K562 (cell line): ENCODE data around the gene IL25. TPM values are rescaled to one million over a fixed set of nuclear protein-coding genes. Genes with fewer than 3 reads are reported as not detected.

Source experiments
- ATAC-seq: fragments of 200-7000 bp; cut with Tn5 transposase; 3 replicates; pipeline ENCODE4 v1.9.1; 2020; ENCODE audit warnings: moderate library complexity
- BruUV-seq: library from RNA; stranded (reverse); fragments of 400-500 nt; replicated peaks from 2 replicates; lab custom pipeline; 2021; lab: Mats Ljungman, UMichigan
- CTCF ChIA-PET: fragments of 300-600 bp; formaldehyde crosslinking; extraction: SDS; loops from one replicate; lab custom pipeline; 2021; ENCODE audit warnings: low intra/inter-chr PET ratio; lab: Yijun Ruan, JAX
- POLR2A ChIA-PET: fragments of 300-600, 350-650 bp; sonication (Branson Sonifier 250); formaldehyde crosslinking; extraction: SDS; loops from one replicate; lab custom pipeline; 2021; ENCODE audit warnings: antibody characterized with exemption, inconsistent platforms; lab: Yijun Ruan, JAX
- DNase-seq, 4 experiments: peaks; one replicate each; pipeline versions ENCODE4 v3.0.0 to v3.0.0-alpha.2; 2011 to 2018; ENCODE audit warnings: low spot score in 3 of 4, mixed read lengths in 3 of 4; ENCODE audit errors: extremely low read depth in 1 of 4
- FAIRE-seq: peaks from 2 replicates; lab custom pipeline; 2011; peaks lifted over from hg19 to GRCh38; lab: Jason Lieb, UNC
- H2AFZ ChIP-seq: 2 replicates; pipeline ENCODE4 v1.6.0; 2011; ENCODE audit warnings: low read depth, low read length, control low read depth, inconsistent platforms
- H3K27ac ChIP-seq: fragments of 200-600 bp; 3 replicates; pipeline ENCODE4 v1.8.0; 2011; ENCODE audit warnings: low read depth, mild to moderate bottlenecking, control low read depth, inconsistent platforms, low read length, moderate library complexity, mixed read lengths; ENCODE audit errors: extremely low read depth
- H3K27me3 ChIP-seq, 2 experiments: fragments of 300-600 bp in 1 of 2; 2 replicates in 1 of 2; 3 replicates in 1 of 2; pipeline versions ENCODE4 v1.6.0 to v1.8.0; 2011; ENCODE audit warnings: inconsistent platforms in 2 of 2, low read length in 2 of 2, mild to moderate bottlenecking in 1 of 2, mixed read lengths in 1 of 2, moderate library complexity in 1 of 2; ENCODE audit not compliant: control insufficient read depth in 2 of 2, insufficient read depth in 2 of 2
- H3K36me3 ChIP-seq: fragments of 300-600 bp; 3 replicates; pipeline ENCODE4 v1.8.0; 2011; ENCODE audit warnings: mild to moderate bottlenecking, low read length, inconsistent platforms; ENCODE audit not compliant: control insufficient read depth, insufficient read depth
- H3K4me1 ChIP-seq, 2 experiments: fragments of 200-600 bp in 1 of 2; replicated peaks in 1 of 2; 2 replicates in 1 of 2; 3 replicates in 1 of 2; pipeline versions ENCODE4 v1.5.1 to v1.8.0; 2011; ENCODE audit warnings: inconsistent platforms in 2 of 2, low read length in 2 of 2, mild to moderate bottlenecking in 1 of 2, mixed read lengths in 1 of 2, moderate library complexity in 1 of 2; ENCODE audit not compliant: control insufficient read depth in 2 of 2, insufficient read depth in 2 of 2
- H3K4me2 ChIP-seq: 2 replicates; pipeline ENCODE4 v1.6.1; 2011; ENCODE audit warnings: low read length, control low read depth, inconsistent platforms, mixed read lengths; ENCODE audit not compliant: insufficient read depth
- H3K4me3 ChIP-seq: fragments of 200-600 bp; sonication (generic), shearing (Covaris generic); 2 replicates; pipeline ENCODE4 v1.5.1; 2016; ENCODE audit warnings: control low read depth, inconsistent platforms
- H3K79me2 ChIP-seq: fragments of 200-600 bp; 3 replicates; pipeline ENCODE4 v1.8.0; 2011; ENCODE audit warnings: low read length, inconsistent platforms; ENCODE audit not compliant: control insufficient read depth, insufficient read depth
- H3K9ac ChIP-seq, 2 experiments: 2 replicates each; pipeline versions ENCODE4 v1.6.0 to v1.6.1; 2011; ENCODE audit warnings: low read depth in 2 of 2, low read length in 2 of 2, control low read depth in 1 of 2, inconsistent platforms in 1 of 2, mild to moderate bottlenecking in 1 of 2, mixed read lengths in 1 of 2; ENCODE audit not compliant: insufficient read depth in 1 of 2
- H3K9me1 ChIP-seq: one replicate; pipeline ENCODE4 v1.6.0; 2011; ENCODE audit warnings: inconsistent platforms, mild to moderate bottlenecking, low read length, moderate library complexity; ENCODE audit not compliant: control insufficient read depth, insufficient read depth
- H3K9me3 ChIP-seq: replicated peaks from 2 replicates; pipeline ENCODE4 v1.5.1; 2011; ENCODE audit warnings: low read depth, low read length, inconsistent platforms; ENCODE audit not compliant: control insufficient read depth, insufficient read depth
- H4K20me1 ChIP-seq: replicated peaks from 2 replicates; pipeline ENCODE4 v1.6.1; 2011; ENCODE audit warnings: low read length, inconsistent platforms, mixed read lengths; ENCODE audit not compliant: control insufficient read depth, insufficient read depth
- CBFA2T3 ChIP-seq: fragments of 450-650 bp; IDR thresholded peaks from 2 replicates; pipeline ENCODE4 v1.6.1; 2017
- PCBP1 ChIP-seq: fragments of 200-400 bp; formaldehyde crosslinking; IDR thresholded peaks from 2 replicates; pipeline ENCODE4 v1.6.1; 2018; ENCODE audit warnings: mild to moderate bottlenecking, low read depth, low read length; ENCODE audit not compliant: poor library complexity, severe bottlenecking
- SMAD3 ChIP-seq: fragments of 450-650 bp; formaldehyde crosslinking; conservative IDR thresholded peaks from 2 replicates; pipeline ENCODE4 v1.4.0; 2020; ENCODE audit warnings: mild to moderate bottlenecking
- SMARCC2 ChIP-seq: fragments of 450-650 bp; IDR thresholded peaks from 2 replicates; pipeline ENCODE4 v1.6.1; 2017; ENCODE audit warnings: antibody characterized with exemption, moderate library complexity, mild to moderate bottlenecking, low read depth
- XRCC3 ChIP-seq: fragments of 450-650 bp; IDR thresholded peaks from 2 replicates; pipeline ENCODE4 v1.6.1; 2017; ENCODE audit warnings: mild to moderate bottlenecking, moderate library complexity
- YBX1 ChIP-seq: fragments of 450-650 bp; IDR thresholded peaks from 2 replicates; pipeline ENCODE4 v1.7.1; 2016; ENCODE audit warnings: mild to moderate bottlenecking
- ZNF354B ChIP-seq: fragments of 250-450 bp; sonication (Bioruptor Pico); IDR thresholded peaks from 2 replicates; pipeline ENCODE4 v1.4.0; 2020
- WGBS: fragments of 100-300 bp; shearing (Covaris generic); methylation state at CpG from one replicate; pipeline ENCODE4 v1.1.6; 2016; ENCODE audit warnings: low coverage, mixed read lengths; ENCODE audit not compliant: insufficient coverage; ENCODE audit errors: missing lambda C conversion rate; 5-methylcytosine and 5-hydroxymethylcytosine counted together
- in situ Hi-C: fragments of 300-500 bp; cut with MboI; formaldehyde crosslinking; loops from 4 replicates; pipeline ENCODE4 v1.15.0; 2018; ENCODE audit warnings: inconsistent platforms, mixed read lengths
- intact Hi-C: fragments of 100-400 bp; cut with micrococcal nuclease; formaldehyde crosslinking; loops from 2 replicates; pipeline ENCODE4 v1.14.2; 2022
- polyA plus RNA-seq, 8 experiments: library from polyadenylated mRNA; depleted of rRNA in 4 of 8; stranded (reverse) in 5 of 8; unstranded in 3 of 8; fragments of >200 nt; fragmentation: Nextera tagmentation in 2 of 8; fragmentation: Illumina TruSeq in 1 of 8; extraction: Ambion mirVana in 2 of 8; extraction: Trizol in 1 of 8; gene quantifications; 2 replicates each; pipeline versions ENCODE4 v1.2.1 to v1.2.3, GENCODE V29; 2011 to 2014; ENCODE audit warnings: inconsistent platforms in 1 of 8, missing spikeins in 1 of 8
- total RNA-seq, 7 experiments: library from RNA; depleted of rRNA in 6 of 7; stranded (reverse); fragments of >200 nt in 6 of 7; fragmentation: Illumina TruSeq in 2 of 7; extraction: Trizol in 2 of 7; gene quantifications; 2 replicates each; pipeline versions ENCODE4 v1.2.1 to v1.2.3, GENCODE V29; 2011 to 2021; ENCODE audit warnings: low replicate concordance in 1 of 7
- TF ChIP-seq, protein P1 (sequence below), 2 experiments: fragments of 450-650 bp; conservative IDR thresholded peaks; 2 replicates each; pipeline ENCODE4 v1.6.1; 2017; ENCODE audit warnings: mild to moderate bottlenecking in 2 of 2, moderate library complexity in 2 of 2
- TF ChIP-seq, protein P2 (sequence below): sonication (generic); formaldehyde crosslinking; IDR thresholded peaks from 2 replicates; pipeline ENCODE4 v1.9.0; 2022; ENCODE audit warnings: mild to moderate bottlenecking, missing genetic modification reagents

IL25 gene
- total and polyA plus RNA-seq, 9 of the 15 experiments (the other 6 are each of a cell fraction or from before 2014, with no cell fraction given), result not detected

DNA sequence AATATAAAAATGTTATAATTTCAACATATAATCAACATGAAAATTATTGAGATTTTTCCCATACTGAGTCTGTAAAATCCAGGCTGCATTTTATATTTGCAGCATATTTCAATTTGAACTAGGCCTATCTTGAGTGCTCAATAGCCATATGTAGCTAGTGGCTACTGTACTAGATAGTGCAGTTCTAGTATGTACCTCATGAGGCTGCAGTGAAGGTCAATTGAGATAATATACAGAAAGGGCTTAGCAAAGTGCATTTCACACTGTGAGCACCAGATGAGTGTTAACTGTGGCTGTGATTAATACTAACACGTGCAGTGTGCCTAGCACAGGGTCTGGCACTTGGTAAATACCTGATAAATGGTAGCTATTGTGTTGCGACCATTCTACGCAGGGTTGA, 14.6 kb upstream of the IL25 start:
- Histone ChIP-seq H3K4me2 (no peak overlapping the region), H3K27me3 (peaks cover 13 to 48% of the 10 kb centered on the region in 2 experiments; a peak in 4 of 5 replicates), H4K20me1 (no peaks in the 10 kb centered on the region; the same call in 1 of the 2 replicates), H3K9me1 (no peaks in the 10 kb centered on the region), H3K79me2 (no peaks in the 10 kb centered on the region), H3K4me3 (no peak overlapping the region), H3K27ac (no peak overlapping the region), H3K9ac (no peak overlapping the region), H2AFZ (no peak overlapping the region), H3K4me1 (peaks cover 0 to 5% of the 10 kb centered on the region in 2 experiments; a peak in 3 of 5 replicates), H3K36me3 (no peaks in the 10 kb centered on the region), H3K9me3 (no peaks in the 10 kb centered on the region)
- no peak for DNase-seq
- TF ChIP-seq CBFA2T3 (peak; percentile 32), YBX1 (no peak)
- in situ Hi-C loops, result no loop called here
- no TSS peak for BruUV-seq
- 14% methylated on average over 3 of the region's 3 CpGs for WGBS
- intact Hi-C loops, result no loop called here
- no peak for FAIRE-seq
- ATAC-seq, result peak; percentile 71
- ChIA-PET POLR2A (interaction anchor here (0.6 kb wide), 1 partner anchor 312 kb away, joined by 4 read pairs; no protein-coding TSS in a partner anchor), CTCF (no interaction called here)

DNA sequence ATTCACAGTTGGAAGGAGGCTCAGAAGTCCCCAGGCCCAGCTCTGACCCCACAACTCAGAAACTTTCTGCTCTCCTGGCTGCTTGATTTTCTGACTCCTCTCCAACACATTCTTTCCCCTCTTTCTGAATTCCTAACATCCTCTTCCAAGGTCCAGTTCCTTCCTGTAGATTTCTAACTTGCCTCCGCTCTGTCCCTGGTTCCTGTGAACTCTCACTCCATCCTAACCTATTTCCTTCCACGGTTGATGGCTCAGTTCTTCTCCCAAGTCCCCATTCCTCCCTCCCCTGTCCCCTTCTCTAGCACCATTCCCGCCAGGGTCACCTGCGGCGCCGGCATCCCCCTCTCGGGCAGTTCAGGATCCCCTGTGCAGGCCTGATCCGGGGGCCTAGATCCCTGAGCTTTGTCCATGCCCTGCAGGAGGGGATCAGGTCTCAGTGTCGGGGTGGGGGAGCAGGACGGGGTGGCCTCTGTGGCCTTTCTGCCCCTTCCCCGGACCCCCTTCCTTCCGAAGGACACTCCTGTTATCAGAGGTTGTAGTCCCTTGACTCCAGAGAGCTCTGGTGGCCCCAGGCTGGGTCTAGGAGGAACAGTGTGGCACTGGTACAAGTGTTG, 13.9 kb upstream of the IL25 start:
- no peak for ATAC-seq
- Histone ChIP-seq H3K9ac (no peak overlapping the region), H3K9me1 (no peaks in the 10 kb centered on the region), H2AFZ (no peak overlapping the region), H3K27ac (no peak overlapping the region), H3K79me2 (no peaks in the 10 kb centered on the region), H3K27me3 (peaks cover 12 to 46% of the 10 kb centered on the region in 2 experiments; a peak in 4 of 5 replicates), H3K4me3 (no peak overlapping the region), H3K9me3 (no peaks in the 10 kb centered on the region), H3K4me2 (no peak overlapping the region), H3K4me1 (peaks cover 0 to 5% of the 10 kb centered on the region in 2 experiments; a peak in 3 of 5 replicates), H4K20me1 (no peaks in the 10 kb centered on the region; the same call in 1 of the 2 replicates), H3K36me3 (no peaks in the 10 kb centered on the region)
- intact Hi-C loops (no loop called here), in situ Hi-C loops (no loop called here)
- no peak for FAIRE-seq
- 25% methylated on average over 7 of the region's 12 CpGs for WGBS
- no TSS peak for BruUV-seq
- no peak for DNase-seq
- POLR2A ChIA-PET, result interaction anchor here (0.6 kb wide), 1 partner anchor 313 kb away, joined by 4 read pairs; no protein-coding TSS in a partner anchor
- CTCF ChIA-PET, result no interaction called here
- TF ChIP-seq, protein P1, sequence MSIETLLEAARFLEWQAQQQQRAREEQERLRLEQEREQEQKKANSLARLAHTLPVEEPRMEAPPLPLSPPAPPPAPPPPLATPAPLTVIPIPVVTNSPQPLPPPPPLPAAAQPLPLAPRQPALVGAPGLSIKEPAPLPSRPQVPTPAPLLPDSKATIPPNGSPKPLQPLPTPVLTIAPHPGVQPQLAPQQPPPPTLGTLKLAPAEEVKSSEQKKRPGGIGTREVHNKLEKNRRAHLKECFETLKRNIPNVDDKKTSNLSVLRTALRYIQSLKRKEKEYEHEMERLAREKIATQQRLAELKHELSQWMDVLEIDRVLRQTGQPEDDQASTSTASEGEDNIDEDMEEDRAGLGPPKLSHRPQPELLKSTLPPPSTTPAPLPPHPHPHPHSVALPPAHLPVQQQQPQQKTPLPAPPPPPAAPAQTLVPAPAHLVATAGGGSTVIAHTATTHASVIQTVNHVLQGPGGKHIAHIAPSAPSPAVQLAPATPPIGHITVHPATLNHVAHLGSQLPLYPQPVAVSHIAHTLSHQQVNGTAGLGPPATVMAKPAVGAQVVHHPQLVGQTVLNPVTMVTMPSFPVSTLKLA (conservative IDR thresholded peaks at IDR 0.05), result no peak
- no peak for TF ChIP-seq XRCC3
- no peak for TF ChIP-seq SMAD3 (CRISPR knock-in tag)
- TF ChIP-seq ZNF354B (CRISPR knock-in tag), result no peak
- TF ChIP-seq, protein P2, sequence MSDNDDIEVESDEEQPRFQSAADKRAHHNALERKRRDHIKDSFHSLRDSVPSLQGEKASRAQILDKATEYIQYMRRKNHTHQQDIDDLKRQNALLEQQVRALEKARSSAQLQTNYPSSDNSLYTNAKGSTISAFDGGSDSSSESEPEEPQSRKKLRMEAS (CRISPR knock-in tag), result no peak
- TF ChIP-seq PCBP1, result no peak
- TF ChIP-seq SMARCC2, result no peak
